HG02623 (cell line): ENCODE results near the gene KDM4B.
"Not testable (repeated sequence)": the region's sequence is repeated elsewhere in the genome, so short reads cannot be mapped to it uniquely, and the experiment has no call there.

Source experiments
- ATAC-seq: cut with Tn5 transposase; IDR thresholded peaks from one replicate; pipeline ENCODE4 v1.9.1; 2021; ENCODE audit warnings: moderate library complexity; ENCODE audit not compliant: unreplicated experiment

KDM4B gene

DNA sequence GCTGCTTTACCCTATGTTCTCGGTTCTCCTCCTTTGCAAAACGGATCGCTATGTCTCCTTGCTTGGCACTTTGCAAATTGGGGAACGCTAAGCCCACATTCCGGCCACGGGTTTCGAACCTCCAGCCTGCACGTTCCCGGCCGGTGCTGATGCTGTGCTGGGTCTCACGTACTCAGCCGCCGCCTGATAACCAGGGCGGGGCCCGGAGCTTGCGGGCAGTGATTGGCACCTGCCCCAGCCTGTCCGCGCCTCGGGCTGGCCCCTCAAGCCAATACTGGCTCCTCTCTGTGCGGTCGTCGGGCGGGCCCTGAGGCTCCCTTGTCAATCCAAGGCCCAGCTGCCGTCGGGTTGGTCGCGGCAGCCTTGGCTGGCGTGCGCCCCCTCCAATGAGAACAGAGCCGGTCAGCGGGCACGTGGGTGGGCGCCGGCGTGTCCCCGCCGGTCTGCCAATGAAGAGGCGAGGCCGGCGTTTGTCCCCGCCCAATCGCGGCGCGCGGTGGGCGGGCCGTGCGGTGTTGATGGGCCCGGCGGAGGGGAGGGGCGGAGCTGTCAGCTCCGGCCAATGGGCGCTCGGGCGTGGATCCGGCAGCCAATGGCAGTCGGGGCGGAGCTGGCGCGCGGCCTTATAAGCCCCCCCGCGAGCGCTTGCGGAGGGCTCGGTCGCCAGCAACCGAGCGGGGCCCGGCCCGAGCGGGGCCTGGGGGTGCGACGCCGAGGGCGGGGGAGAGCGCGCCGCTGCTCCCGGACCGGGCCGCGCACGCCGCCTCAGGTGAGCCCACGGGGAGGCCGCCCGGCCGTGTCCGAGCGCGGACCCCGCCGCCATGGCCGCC lies at the start of gene KDM4B:
Gene KDM4B (plus strand): TSS at position 652 of the 830 bp plus-strand sequence. CDS start 63,778 bp downstream, outside the sequence.
- ATAC-seq, result peak; percentile 86

DNA sequence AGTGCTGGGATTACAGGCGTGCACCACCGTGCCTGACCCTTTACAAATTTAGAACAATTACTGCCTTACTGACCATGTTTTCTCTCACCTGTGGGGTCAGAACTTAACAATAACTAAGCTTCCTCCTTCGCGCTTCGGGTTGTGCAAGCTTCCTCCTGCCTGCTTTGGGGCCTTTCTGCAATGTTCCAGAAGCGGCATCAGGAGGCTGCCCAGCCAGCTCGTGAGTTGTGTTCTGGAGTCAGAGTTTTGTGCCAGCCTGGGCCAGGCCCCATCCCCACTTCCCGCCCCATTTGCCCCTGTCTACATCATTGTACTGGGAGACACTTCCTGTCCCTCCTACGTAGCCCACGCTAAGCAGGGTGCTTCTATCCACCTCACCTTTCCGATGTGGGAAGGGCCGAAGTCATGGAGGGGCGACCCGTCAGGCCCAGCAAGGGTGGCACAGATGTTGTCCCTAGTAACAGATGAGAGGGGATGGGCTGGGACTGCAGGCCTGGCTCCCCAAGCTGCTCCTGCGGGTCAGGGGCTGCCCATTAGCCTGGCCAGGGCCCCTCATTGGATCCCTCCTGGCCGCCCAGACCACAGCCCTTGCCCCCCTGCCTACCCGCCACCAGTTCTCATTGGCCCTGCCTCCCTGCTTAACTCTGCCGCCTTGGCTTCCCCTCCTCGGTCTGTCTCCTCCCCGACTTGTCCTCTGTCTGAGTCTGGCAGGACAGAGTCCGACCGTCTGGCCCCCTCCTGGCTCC lies 46.2 kb upstream of the KDM4B start:
- ATAC-seq, result no peak

- ATAC-seq, result no peak
Observed at GRCh38 chr19:4923276-4923747, 45.6 kb upstream of the KDM4B start.

DNA sequence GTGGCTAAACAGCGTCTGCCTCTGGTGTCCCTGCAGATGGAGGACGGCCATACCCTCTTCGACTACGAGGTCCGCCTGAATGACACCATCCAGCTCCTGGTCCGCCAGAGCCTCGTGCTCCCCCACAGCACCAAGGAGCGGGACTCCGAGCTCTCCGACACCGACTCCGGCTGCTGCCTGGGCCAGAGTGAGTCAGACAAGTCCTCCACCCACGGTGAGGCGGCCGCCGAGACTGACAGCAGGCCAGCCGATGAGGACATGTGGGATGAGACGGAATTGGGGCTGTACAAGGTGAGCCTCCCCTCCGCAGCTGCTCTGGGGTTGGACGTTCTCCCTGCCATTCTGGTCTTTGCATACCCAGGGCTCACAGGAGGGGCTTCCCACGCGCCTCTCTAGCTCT lies 39.7 kb upstream of the KDM4B start:
- no peak for ATAC-seq

GRCh38 chr19:4930664-4931063 lies 38.2 kb upstream of the KDM4B start:
- ATAC-seq, result no peak

GRCh38 chr19:4932711-4933110 lies 36.2 kb upstream of the KDM4B start:
- no peak for ATAC-seq

DNA sequence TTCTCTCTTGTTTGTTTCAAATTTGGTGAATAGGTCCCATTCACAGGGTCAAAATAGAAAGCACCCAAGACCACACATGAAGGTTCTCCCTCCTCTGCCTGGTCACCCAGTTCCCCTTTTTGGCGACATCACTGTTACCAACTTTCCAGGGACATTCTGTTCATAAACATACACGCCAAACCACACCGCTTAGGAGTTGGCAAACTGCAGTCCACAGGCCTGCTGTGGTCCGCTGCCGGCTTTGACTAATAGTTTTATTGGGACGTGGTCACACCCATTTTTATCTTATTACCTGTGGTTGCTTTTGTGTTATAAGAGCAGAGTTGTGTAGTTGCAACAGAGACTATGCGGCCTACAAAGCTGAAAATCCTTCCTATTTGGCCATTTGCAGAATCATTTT lies 35.4 kb upstream of the KDM4B start:
- ATAC-seq, result no peak

DNA sequence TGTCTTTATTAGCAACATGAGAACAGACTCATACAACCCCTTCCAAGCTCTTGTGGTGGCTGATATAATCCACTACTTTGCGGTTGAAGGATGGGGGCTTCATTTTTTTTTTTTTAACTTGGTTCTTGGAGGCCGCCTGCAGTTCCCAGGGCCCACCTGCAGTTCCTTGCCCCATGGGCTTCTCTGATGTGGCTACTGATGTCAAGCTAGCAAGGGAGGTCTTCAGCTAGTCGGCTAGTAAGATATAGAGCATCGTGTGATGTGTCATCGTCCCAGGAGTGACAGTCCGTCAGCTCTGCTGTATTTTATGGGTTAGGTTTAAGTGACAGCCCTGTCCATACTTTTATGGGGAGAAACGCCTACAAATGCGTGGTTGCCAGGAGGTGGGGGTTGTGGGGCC lies 33.5 kb upstream of the KDM4B start:
- ATAC-seq, result no peak

DNA sequence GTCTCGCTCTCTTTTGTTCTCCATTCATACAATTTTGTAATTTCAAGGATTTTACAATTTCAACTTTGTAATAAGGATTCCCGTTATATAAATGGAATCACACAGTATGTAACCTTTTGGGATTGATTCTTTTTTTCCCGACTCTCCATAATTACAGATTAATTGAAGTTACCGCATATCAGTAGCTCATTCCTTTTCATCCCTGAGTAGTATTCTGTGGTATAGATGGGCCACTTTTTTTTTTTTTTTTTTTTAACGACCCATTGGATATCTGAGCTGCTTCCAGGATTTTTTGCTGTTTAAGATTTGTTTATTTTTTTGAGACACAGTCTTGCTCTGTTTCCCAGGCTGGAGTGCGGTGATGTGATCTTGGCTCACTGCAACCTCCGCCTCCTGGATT lies 31.9 kb upstream of the KDM4B start:
- ATAC-seq, result no peak

- not testable (repeated sequence) for ATAC-seq
Observed at GRCh38 chr19:4938461-4938860, 30.5 kb upstream of the KDM4B start.

GRCh38 chr19:4939466-4939865 lies 29.4 kb upstream of the KDM4B start:
- no peak for ATAC-seq

DNA sequence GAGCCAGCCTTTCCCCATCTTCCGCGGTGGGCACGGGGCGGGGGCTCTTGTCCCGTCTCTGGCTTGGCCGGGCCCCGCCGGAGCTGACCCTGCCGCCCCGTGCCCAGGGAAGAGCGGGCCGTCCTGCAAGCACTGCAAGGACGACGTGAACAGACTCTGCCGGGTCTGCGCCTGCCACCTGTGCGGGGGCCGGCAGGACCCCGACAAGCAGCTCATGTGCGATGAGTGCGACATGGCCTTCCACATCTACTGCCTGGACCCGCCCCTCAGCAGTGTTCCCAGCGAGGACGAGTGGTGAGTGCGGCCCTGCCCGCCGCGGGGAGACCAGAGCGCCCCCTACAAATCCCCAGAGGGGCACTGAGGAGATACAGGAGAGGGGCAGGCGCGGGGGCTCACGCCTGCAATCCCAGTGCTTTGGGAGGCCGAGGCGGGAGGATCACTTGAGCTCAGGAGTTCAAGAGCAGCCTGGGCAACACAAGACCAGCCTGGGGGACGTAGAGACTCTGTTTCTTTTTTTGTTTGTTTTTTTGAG lies 27.2 kb upstream of the KDM4B start:
- ATAC-seq, result not testable (repeated sequence)

GRCh38 chr19:4950650-4951049 lies 18.3 kb upstream of the KDM4B start:
- not testable (repeated sequence) for ATAC-seq

GRCh38 chr19:4951656-4952055 lies 17.3 kb upstream of the KDM4B start:
- ATAC-seq, result no peak

- no peak for ATAC-seq
Observed at GRCh38 chr19:4952945-4953344, 16.0 kb upstream of the KDM4B start.

DNA sequence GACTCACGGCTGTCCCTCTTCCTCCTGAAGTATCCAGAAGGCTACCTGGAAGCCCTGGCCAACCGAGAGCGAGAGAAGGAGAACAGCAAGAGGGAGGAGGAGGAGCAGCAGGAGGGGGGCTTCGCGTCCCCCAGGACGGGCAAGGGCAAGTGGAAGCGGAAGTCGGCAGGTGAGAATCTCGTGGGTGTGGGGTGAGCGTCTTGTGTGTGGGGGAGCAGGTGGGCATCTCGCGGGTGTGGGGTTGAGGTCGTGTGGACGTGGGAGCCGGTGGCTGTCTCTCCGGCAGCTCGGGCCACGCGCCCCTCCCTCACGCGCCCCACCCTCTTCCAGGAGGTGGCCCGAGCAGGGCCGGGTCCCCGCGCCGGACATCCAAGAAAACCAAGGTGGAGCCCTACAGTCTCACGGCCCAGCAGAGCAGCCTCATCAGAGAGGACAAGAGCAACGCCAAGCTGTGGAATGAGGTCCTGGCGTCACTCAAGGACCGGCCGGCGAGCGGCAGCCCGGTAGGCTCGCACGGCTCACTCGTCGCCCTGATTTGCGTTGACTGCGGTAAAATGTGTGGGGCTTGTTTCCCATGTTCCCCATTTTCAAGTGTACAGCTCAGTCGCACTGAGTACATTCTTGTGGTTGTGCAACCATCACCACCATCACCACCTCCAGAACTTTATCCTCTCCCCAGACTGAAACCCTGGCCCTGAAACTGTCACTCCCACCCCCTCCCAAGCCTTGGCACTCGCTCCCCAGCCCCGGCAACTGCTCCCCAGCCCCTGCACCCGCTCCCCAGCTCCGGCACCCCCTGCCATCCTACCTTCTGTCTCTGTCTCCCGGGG lies 14.4 kb upstream of the KDM4B start:
- not testable (repeated sequence) for ATAC-seq

DNA sequence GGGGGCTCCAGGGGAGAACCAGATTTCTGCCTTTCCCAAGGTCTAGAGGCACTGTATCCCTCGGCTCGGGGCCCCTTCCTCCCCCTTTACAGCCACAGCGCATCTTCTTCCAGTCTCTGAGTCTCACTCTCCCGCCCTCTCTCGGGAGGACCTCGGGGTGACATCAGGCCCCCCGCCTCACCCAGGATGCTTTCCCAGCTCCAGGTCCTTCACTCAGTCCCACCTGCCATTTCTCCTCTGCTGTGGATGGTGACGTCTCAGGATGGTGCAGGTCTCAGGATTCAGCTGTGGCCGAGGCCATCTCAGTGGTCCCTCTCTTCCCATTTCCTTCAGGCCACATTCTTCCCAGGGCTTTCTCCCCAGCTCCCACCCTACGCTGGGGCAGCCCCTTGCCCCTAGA lies 13.6 kb upstream of the KDM4B start:
- ATAC-seq, result no peak

DNA sequence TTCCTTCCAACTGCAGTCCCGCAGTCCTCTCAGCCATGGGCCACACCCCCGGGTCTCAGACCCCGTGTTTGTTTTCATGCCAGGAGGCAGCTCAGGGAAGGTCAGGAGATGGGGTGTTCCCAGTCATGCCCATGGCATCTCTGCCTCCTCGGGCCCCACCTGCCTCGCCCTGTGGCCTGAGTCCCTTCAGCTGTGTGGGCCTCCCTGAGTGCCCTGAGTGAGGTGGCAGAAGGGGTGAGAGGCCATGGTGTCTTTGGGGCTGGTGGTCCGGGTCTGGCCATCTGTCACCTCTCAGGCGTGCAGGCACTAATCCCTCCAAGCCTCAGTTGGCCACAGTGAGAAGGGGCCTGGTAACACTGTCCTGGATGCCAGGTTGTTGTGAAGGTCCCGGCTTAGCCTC lies 10.9 kb upstream of the KDM4B start:
- no peak for ATAC-seq

- ATAC-seq, result no peak
Observed at GRCh38 chr19:4962085-4962619, 6.8 kb upstream of the KDM4B start.

- ATAC-seq, result no peak
Observed at GRCh38 chr19:4965061-4965460, 3.9 kb upstream of the KDM4B start.

GRCh38 chr19:4966591-4966990 lies 2.3 kb upstream of the KDM4B start:
- no peak for ATAC-seq
